Natural killer cell (primary cell): Measurements from ENCODE around the gene PTPN12. TPM values are rescaled to one million over a fixed set of nuclear protein-coding genes. Genes with fewer than 3 reads are reported as not detected.
A peak's percentile ranks its signal among the peaks of the same experiment; 100 is the strongest.

Source experiments
- ATAC-seq, 3 donors: fragments of 150-1000 bp in 2 of 3; fragments of 200-7000 bp in 1 of 3; cut with Tn5 transposase; 1 replicate in 1 of 3; 2 replicates in 2 of 3; pipeline ENCODE4 v1.10.0; 2021; ENCODE audit warnings: mild to moderate bottlenecking in 2 of 3, moderate library complexity in 2 of 3
- DNase-seq, 2 donors: peaks; one replicate each; pipeline versions ENCODE4 v3.0.0 to v3.0.0-alpha.2; 2013 to 2021; ENCODE audit warnings: mixed read lengths in 1 of 2
- H3K27ac ChIP-seq: one replicate; pipeline ENCODE4 v1.5.1; 2013; ENCODE audit warnings: mild to moderate bottlenecking, low read length
- H3K27me3 ChIP-seq: one replicate; pipeline ENCODE4 v1.6.1; 2013; ENCODE audit warnings: low read length; ENCODE audit not compliant: control insufficient read depth, insufficient read depth
- H3K36me3 ChIP-seq: one replicate; pipeline ENCODE4 v1.6.1; 2013; ENCODE audit warnings: low read length; ENCODE audit not compliant: control insufficient read depth, insufficient read depth
- H3K4me1 ChIP-seq: one replicate; pipeline ENCODE4 v1.6.1; 2013; ENCODE audit warnings: low read length; ENCODE audit not compliant: control insufficient read depth, insufficient read depth
- H3K4me3 ChIP-seq: one replicate; pipeline ENCODE4 v1.5.1; 2013; ENCODE audit warnings: low read length
- H3K9me3 ChIP-seq: one replicate; pipeline ENCODE4 v1.6.1; 2013; ENCODE audit warnings: low read length; ENCODE audit not compliant: control insufficient read depth, insufficient read depth
- H3K27ac Mint-ChIP-seq, 2 donors: one replicate each; pipeline ENCODE4 v1.8.0; 2022; ENCODE audit warnings: mild to moderate bottlenecking in 2 of 2, mixed read lengths in 2 of 2, moderate library complexity in 1 of 2
- H3K27me3 Mint-ChIP-seq, 2 donors: one replicate each; pipeline ENCODE4 v1.8.0; 2022; ENCODE audit warnings: low read depth in 2 of 2, mixed read lengths in 2 of 2
- H3K36me3 Mint-ChIP-seq: one replicate; pipeline ENCODE4 v1.8.0; 2022; ENCODE audit warnings: mixed read lengths
- H3K4me1 Mint-ChIP-seq, 2 donors: one replicate each; pipeline ENCODE4 v1.8.0; 2022; ENCODE audit warnings: mixed read lengths in 2 of 2
- H3K4me3 Mint-ChIP-seq: one replicate; pipeline ENCODE4 v1.8.0; 2022; ENCODE audit warnings: mild to moderate bottlenecking, moderate library complexity, mixed read lengths
- H3K9me3 Mint-ChIP-seq, 2 donors: one replicate each; pipeline ENCODE4 v1.8.0; 2022; ENCODE audit warnings: mixed read lengths in 2 of 2
- whole genome bisulfite sequencing: methylation state at CpG from one replicate; pipeline ENCODE4 v1.1.7; 2013; ENCODE audit warnings: missing lambda C conversion rate; ENCODE audit not compliant: insufficient coverage; 5-methylcytosine and 5-hydroxymethylcytosine counted together
- intact Hi-C: fragments of 100-400 bp; cut with micrococcal nuclease; formaldehyde crosslinking; loops from one replicate; pipeline ENCODE4 v1.14.2; 2022
- total RNA-seq, 4 donors: library from RNA; stranded (reverse); fragments of 120-200 nt in 1 of 4; gene quantifications; one replicate each; pipeline versions ENCODE4 v1.2.3 to v1.2.4, GENCODE V29; 2013 to 2022
- TF ChIP-seq, protein P1 (sequence below): fragments of 200-600 bp; IDR thresholded peaks from one replicate; pipeline ENCODE4 v1.8.0; 2022; ENCODE audit warnings: antibody characterized with exemption

PTPN12 gene
- total RNA-seq, 3 donors from 2014 or later (not counting 1 experiment from before 2014, with no cell fraction given), result 261 to 396 (median 263) TPM

DNA sequence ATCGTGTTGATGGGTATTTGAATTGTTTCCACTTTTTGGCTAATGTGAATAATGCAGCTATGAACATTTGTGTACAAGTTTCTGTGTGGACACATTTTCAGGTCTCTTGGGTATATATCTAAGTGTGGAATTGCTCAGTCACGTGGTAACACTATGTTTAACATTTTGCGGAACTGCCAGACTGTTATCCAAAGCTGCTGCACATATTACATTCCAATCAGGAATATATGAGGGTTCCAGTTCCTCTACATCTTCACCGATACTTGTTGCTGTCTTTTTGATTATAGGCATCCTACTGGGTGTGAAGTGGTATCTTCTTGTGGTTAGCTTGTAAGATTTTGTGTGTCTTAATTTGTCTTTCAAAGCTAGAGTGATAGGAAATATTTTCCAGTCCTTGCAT, 6.8 kb downstream of the PTPN12 start:
- H3K4me1 Mint-ChIP-seq, result peaks cover 83 to 86% of the 10 kb centered on the region in 2 donors
- peak overlapping the region; percentile 80 to 82 for H3K27ac Mint-ChIP-seq
- DNase-seq, result no peak
- peak; percentile 22 to 38 (median 31) for ATAC-seq
- TF ChIP-seq, protein P1, sequence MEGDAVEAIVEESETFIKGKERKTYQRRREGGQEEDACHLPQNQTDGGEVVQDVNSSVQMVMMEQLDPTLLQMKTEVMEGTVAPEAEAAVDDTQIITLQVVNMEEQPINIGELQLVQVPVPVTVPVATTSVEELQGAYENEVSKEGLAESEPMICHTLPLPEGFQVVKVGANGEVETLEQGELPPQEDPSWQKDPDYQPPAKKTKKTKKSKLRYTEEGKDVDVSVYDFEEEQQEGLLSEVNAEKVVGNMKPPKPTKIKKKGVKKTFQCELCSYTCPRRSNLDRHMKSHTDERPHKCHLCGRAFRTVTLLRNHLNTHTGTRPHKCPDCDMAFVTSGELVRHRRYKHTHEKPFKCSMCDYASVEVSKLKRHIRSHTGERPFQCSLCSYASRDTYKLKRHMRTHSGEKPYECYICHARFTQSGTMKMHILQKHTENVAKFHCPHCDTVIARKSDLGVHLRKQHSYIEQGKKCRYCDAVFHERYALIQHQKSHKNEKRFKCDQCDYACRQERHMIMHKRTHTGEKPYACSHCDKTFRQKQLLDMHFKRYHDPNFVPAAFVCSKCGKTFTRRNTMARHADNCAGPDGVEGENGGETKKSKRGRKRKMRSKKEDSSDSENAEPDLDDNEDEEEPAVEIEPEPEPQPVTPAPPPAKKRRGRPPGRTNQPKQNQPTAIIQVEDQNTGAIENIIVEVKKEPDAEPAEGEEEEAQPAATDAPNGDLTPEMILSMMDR, result no peak
- no peak overlapping the region for H3K4me3 ChIP-seq
- H3K27ac ChIP-seq, result peak overlapping the region; percentile 53
- no peaks in the 10 kb centered on the region for H3K9me3 Mint-ChIP-seq
- no peaks in the 10 kb centered on the region for H3K27me3 Mint-ChIP-seq
- WGBS, result 80% methylated on average over 1 of the region's 4 CpGs
- H3K9me3 ChIP-seq, result no peaks in the 10 kb centered on the region
- no peaks in the 10 kb centered on the region for H3K36me3 ChIP-seq
- H3K4me3 Mint-ChIP-seq, result peak overlapping the region; percentile 49
- no peaks in the 10 kb centered on the region for H3K36me3 Mint-ChIP-seq
- intact Hi-C loops, result loop anchor here (2.0 kb wide), 2 partner anchors 17 to 189 kb away; no protein-coding TSS in a partner anchor
- H3K4me1 ChIP-seq, result peaks cover 42% of the 10 kb centered on the region
- H3K27me3 ChIP-seq, result no peaks in the 10 kb centered on the region

DNA sequence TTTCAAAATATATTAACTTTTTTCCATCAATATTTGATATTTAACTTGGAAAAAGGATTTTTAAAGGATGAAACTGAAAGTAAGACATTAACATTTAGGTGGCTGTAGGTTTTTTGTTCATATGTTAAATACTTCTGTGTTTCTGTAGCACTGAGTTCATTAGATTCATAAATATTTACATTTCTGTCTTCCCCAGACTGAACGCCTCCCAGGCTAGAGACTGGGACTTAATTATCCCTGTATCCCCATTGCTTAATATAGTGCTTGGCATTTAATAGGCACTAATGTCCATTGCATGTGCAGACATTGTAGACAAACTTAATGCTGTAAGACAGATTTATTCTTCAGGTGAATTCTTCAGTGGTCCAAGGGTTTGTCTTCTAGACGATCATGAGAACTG, 7.4 kb downstream of the PTPN12 start:
- peak overlapping the region; percentile 59 for H3K4me3 Mint-ChIP-seq
- peaks cover 83 to 88% of the 10 kb centered on the region in 2 donors for H3K4me1 Mint-ChIP-seq
- no peaks in the 10 kb centered on the region for H3K36me3 Mint-ChIP-seq
- H3K9me3 Mint-ChIP-seq, result no peaks in the 10 kb centered on the region
- Histone ChIP-seq H3K4me1 (peaks cover 42% of the 10 kb centered on the region), H3K4me3 (no peak overlapping the region), H3K27ac (peak overlapping the region; percentile 53), H3K27me3 (no peaks in the 10 kb centered on the region), H3K9me3 (no peaks in the 10 kb centered on the region), H3K36me3 (no peaks in the 10 kb centered on the region)
- H3K27ac Mint-ChIP-seq, result peak overlapping the region; percentile 80 to 82
- no peaks in the 10 kb centered on the region for H3K27me3 Mint-ChIP-seq
- TF ChIP-seq, protein P1, result no peak
- intact Hi-C loops, result loop anchor here (2.0 kb wide), 1 partner anchor 16 kb away; no protein-coding TSS in a partner anchor
- DNase-seq, result no peak
- ATAC-seq, result no peak
- WGBS, result 43% methylated on average over 1 of the region's 2 CpGs

DNA sequence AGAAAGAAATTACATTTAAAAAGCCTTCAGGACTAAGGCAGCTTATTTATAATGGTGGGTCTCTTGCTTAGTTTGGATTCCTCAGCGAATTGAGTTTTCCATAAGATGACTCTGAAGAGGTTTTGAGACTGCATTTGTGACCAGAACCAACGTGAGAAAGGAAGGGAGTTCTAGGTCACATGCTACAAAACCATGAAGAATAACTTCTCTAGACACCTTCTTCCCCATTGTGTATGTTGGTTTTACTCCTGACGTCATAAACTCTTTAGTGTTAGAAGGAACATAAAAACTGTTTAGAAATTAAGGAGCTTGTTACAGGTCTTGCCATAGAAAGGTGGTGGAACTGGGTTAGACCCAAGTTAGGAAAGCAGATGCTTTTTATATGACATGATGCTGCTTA, 11.1 kb downstream of the PTPN12 start:
- DNase-seq (peak in 1 of 2 donors; percentile 56), ATAC-seq (peak; percentile 70 to 87 (median 87))
- H3K36me3 ChIP-seq, result peaks cover 3% of the 10 kb centered on the region
- H3K27ac ChIP-seq, result peak overlapping the region; percentile 68
- intact Hi-C loops, result loop anchor here (1.0 kb wide), 2 partner anchors 12 to 18 kb away; no protein-coding TSS in a partner anchor
- Mint-ChIP-seq H3K4me1 (peaks cover 78 to 79% of the 10 kb centered on the region in 2 donors), H3K27me3 (no peaks in the 10 kb centered on the region), H3K4me3 (peak overlapping the region; percentile 70), H3K27ac (peak overlapping the region; percentile 80 to 99), H3K9me3 (no peaks in the 10 kb centered on the region), H3K36me3 (no peaks in the 10 kb centered on the region)
- H3K4me3 ChIP-seq, result no peak overlapping the region
- peaks cover 32% of the 10 kb centered on the region for H3K4me1 ChIP-seq
- no peaks in the 10 kb centered on the region for H3K27me3 ChIP-seq
- no peaks in the 10 kb centered on the region for H3K9me3 ChIP-seq
- 22% methylated on average over 2 of the region's 3 CpGs for WGBS
- TF ChIP-seq, protein P1, result no peak
